ENCODE data around the gene SFMBT2. TPM values are rescaled to one million over a fixed set of nuclear protein-coding genes. Genes with fewer than 3 reads are reported as not detected.

The SFMBT2 gene
- total RNA-seq, 1 donor, result 2.0 TPM

- H3K4me3 ChIP-seq (ENCODE audit: low read depth, low read length), result no peak overlapping the region
- peak; percentile 43 for TF ChIP-seq CTCF (IDR thresholded peaks at IDR 0.05; ENCODE audit: insufficient read depth, low read length)
- DNase-seq (ENCODE audit: low read depth), result peak; percentile 71
Observed at GRCh38 chr10:7417103-7417623, 6.3 kb upstream of the SFMBT2 start.

- DNase-seq (ENCODE audit: low read depth), result no peak
- TF ChIP-seq CTCF (IDR thresholded peaks at IDR 0.05; ENCODE audit: insufficient read depth, low read length), result no peak
- H3K4me3 ChIP-seq (ENCODE audit: low read depth, low read length), result no peak overlapping the region
Observed at GRCh38 chr10:7414766-7415165, 3.9 kb upstream of the SFMBT2 start.

- no peak for DNase-seq (ENCODE audit: low read depth)
- H3K4me3 ChIP-seq (ENCODE audit: low read depth, low read length), result no peak overlapping the region
- no peak for TF ChIP-seq CTCF (IDR thresholded peaks at IDR 0.05; ENCODE audit: insufficient read depth, low read length)
Observed at GRCh38 chr10:7412928-7413282, 2.1 kb upstream of the SFMBT2 start.

GRCh38 chr10:7412237-7412927, 1.5 kb upstream of the SFMBT2 start:
- no peak overlapping the region for H3K4me3 ChIP-seq (ENCODE audit: low read depth, low read length)

GRCh38 chr10:7411671-7412128, 866 bp upstream of the SFMBT2 start:
- no peak for DNase-seq (ENCODE audit: low read depth)
- no peak overlapping the region for H3K4me3 ChIP-seq (ENCODE audit: low read depth, low read length)
- TF ChIP-seq CTCF (IDR thresholded peaks at IDR 0.05; ENCODE audit: insufficient read depth, low read length), result no peak

More at GRCh38 chr10:7412237-7412927, 1.5 kb upstream of the SFMBT2 start:
- no peak for DNase-seq (ENCODE audit: low read depth)
- TF ChIP-seq CTCF (IDR thresholded peaks at IDR 0.05; ENCODE audit: insufficient read depth, low read length), result no peak

GRCh38 chr10:7410301-7410861, 453 bp downstream of the SFMBT2 start:
- no peak for TF ChIP-seq CTCF (IDR thresholded peaks at IDR 0.05; ENCODE audit: insufficient read depth, low read length)
- no peak for DNase-seq (ENCODE audit: low read depth)
- peak overlapping the region; percentile 63 for H3K4me3 ChIP-seq (ENCODE audit: low read depth, low read length)
